Large intestine (tissue), 3 donors: ENCODE results near the gene OR4S1. TPM values are rescaled to one million over a fixed set of nuclear protein-coding genes. Genes with fewer than 3 reads are reported as not detected.
"Not testable (repeated sequence)": the region's sequence is repeated elsewhere in the genome, so short reads cannot be mapped to it uniquely, and the experiment has no call there.

Experiments
- DNase-seq, 2 donors: peaks; one replicate each; pipeline versions ENCODE4 v3.0.0 to v3.0.0-alpha.2; 2013
- H3K27ac ChIP-seq: one replicate; pipeline ENCODE4 v1.5.1; 2013; ENCODE audit warnings: low read length
- H3K27me3 ChIP-seq: 2 replicates; pipeline ENCODE4 v1.6.1; 2013; ENCODE audit warnings: low read length; ENCODE audit not compliant: control insufficient read depth, insufficient read depth
- H3K36me3 ChIP-seq: 2 replicates; pipeline ENCODE4 v1.6.1; 2013; ENCODE audit warnings: low read length; ENCODE audit not compliant: control insufficient read depth, insufficient read depth
- H3K4me1 ChIP-seq: one replicate; pipeline ENCODE4 v1.6.1; 2013; ENCODE audit warnings: low read length; ENCODE audit not compliant: control insufficient read depth, insufficient read depth
- H3K4me3 ChIP-seq: one replicate; pipeline ENCODE4 v1.5.1; 2013; ENCODE audit warnings: low read length
- H3K9me3 ChIP-seq: one replicate; pipeline ENCODE4 v1.6.1; 2013; ENCODE audit warnings: mild to moderate bottlenecking, low read depth, low read length, moderate library complexity; ENCODE audit not compliant: control insufficient read depth
- WGBS: methylation state at CpG from one replicate; pipeline ENCODE4 v1.1.5; 2013; ENCODE audit warnings: low lambda C conversion rate; ENCODE audit not compliant: insufficient coverage; 5-methylcytosine and 5-hydroxymethylcytosine counted together
- polyA plus RNA-seq: library from polyadenylated mRNA; unstranded; fragments of 120-200 nt; gene quantifications from one replicate; pipeline ENCODE4 v1.2.1, GENCODE V29; 2013

OR4S1 gene
- polyA plus RNA-seq, 1 donor = not detected

- not testable (repeated sequence) for H3K27ac ChIP-seq, H3K27me3 ChIP-seq, DNase-seq, H3K9me3 ChIP-seq, H3K4me1 ChIP-seq, H3K4me3 ChIP-seq, H3K36me3 ChIP-seq
- WGBS = no CpG with 5 or more reads among the region's 5 CpGs
Observed at GRCh38 chr11:48346286-48346685, 40.3 kb downstream of the OR4S1 start.

- no peak overlapping the region for H3K27ac ChIP-seq
- DNase-seq = no peak
- 100% methylated on average over 1 of the region's 4 CpGs for WGBS
- no peaks in the 10 kb centered on the region for H3K9me3 ChIP-seq
- no peaks in the 10 kb centered on the region for H3K27me3 ChIP-seq
- no peak overlapping the region for H3K4me3 ChIP-seq
- no peaks in the 10 kb centered on the region for H3K36me3 ChIP-seq
- no peaks in the 10 kb centered on the region for H3K4me1 ChIP-seq
Observed at GRCh38 chr11:48354013-48354412, 48.0 kb downstream of the OR4S1 start.

- H3K4me3 ChIP-seq = no peak overlapping the region
- DNase-seq = no peak
- H3K36me3 ChIP-seq = no peaks in the 10 kb centered on the region
- H3K4me1 ChIP-seq = no peaks in the 10 kb centered on the region
- no peak overlapping the region for H3K27ac ChIP-seq
- no CpG with 5 or more reads among the region's 1 CpG for WGBS
- no peaks in the 10 kb centered on the region for H3K27me3 ChIP-seq
- H3K9me3 ChIP-seq = no peaks in the 10 kb centered on the region
Observed at GRCh38 chr11:48354677-48355076, 48.7 kb downstream of the OR4S1 start.

Other genes with a start within 250 kb of the OR4S1 start
- not detected for gene OR4B1, start 89.4 kb upstream of the OR4S1 start, polyA plus RNA-seq
- not detected for gene OR4X2, start 61.1 kb upstream of the OR4S1 start, polyA plus RNA-seq
- not detected for gene OR4X1, start 42.4 kb upstream of the OR4S1 start, polyA plus RNA-seq
- not detected for gene OR4C3, start 18.7 kb downstream of the OR4S1 start, polyA plus RNA-seq
- gene OR4C5, start 60.2 kb downstream of the OR4S1 start, polyA plus RNA-seq = not detected
- not detected for gene OR4A47, start 182.6 kb downstream of the OR4S1 start, polyA plus RNA-seq